ENCODE results near the gene IGSF8. TPM values are rescaled to one million over a fixed set of nuclear protein-coding genes. Genes with fewer than 3 reads are reported as not detected.
A peak's percentile ranks its signal among the peaks of the same experiment; 100 is the strongest.

The IGSF8 gene
- polyA plus RNA-seq, 4 donors: 11.0 to 34.5 (median 21.5) TPM

- Histone ChIP-seq H3K27me3 (ENCODE audit: control insufficient read depth in 3 of 3, insufficient read depth in 3 of 3, low read length in 3 of 3) (no peaks in the 10 kb centered on the region), H3K4me1 (ENCODE audit: control insufficient read depth in 3 of 3, insufficient read depth in 2 of 3, low read depth in 1 of 3, low read length in 2 of 3) (peaks cover 11 to 40% (median 26%) of the 10 kb centered on the region in 3 donors), H3K4me3 (ENCODE audit: low read depth in 1 of 3, low read length in 3 of 3) (no peak overlapping the region), H3K27ac (ENCODE audit: low read depth in 1 of 3, low read length in 2 of 3) (no peak overlapping the region), H3K9me3 (ENCODE audit: control insufficient read depth in 2 of 2, insufficient read depth in 1 of 2, low read depth in 1 of 2, low read length in 1 of 2) (no peaks in the 10 kb centered on the region), H3K36me3 (ENCODE audit: control insufficient read depth in 3 of 3, insufficient read depth in 2 of 3, low read depth in 1 of 3, low read length in 3 of 3) (peaks cover 4 to 77% (median 6%) of the 10 kb centered on the region in 3 donors)
- WGBS, 3 donors: 71 to 90% (median 76%) methylated on average over 29 to 32 of the region's 32 CpGs
- FAIRE-seq: no peak
- no peak for DNase-seq
These were observed 5.9 kb downstream of the IGSF8 start for GRCh38 chr1:160092366-160093068.

DNA sequence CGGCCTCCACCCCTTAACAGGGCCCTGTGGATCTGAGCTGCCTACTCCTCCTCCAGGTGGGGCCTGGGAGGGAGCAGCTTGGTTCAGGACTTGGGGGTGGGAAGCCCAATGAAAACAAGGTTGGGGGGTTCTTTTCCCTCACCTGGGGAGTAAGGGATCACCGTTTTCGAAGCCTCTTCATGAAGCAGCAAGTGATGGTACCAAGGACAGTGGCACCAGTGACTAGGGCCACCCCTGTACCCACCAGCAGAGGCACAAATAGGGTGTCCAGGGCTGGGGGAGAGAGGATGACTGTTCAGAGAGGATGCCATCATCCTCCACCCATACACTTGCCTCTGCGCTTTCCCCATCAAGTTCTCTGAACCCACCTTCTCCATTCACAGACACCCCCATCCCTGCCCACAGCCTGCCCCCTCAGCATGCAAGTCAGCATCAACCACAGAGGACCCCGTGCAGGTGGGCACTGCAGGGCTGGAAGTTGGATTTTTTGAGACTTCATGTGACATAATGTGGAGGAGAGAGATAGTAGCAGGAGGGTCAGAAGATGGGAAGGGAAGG, 6.7 kb downstream of the IGSF8 start:
- 93 to 99% (median 95%) methylated on average over 5 of the region's 5 CpGs for WGBS, 3 donors
- FAIRE-seq: no peak
- H3K9me3 ChIP-seq (ENCODE audit: control insufficient read depth in 2 of 2, insufficient read depth in 1 of 2, low read depth in 1 of 2, low read length in 1 of 2): no peaks in the 10 kb centered on the region
- no peak overlapping the region for H3K4me3 ChIP-seq (ENCODE audit: low read depth in 1 of 3, low read length in 3 of 3)
- no peak for DNase-seq
- H3K27me3 ChIP-seq (ENCODE audit: control insufficient read depth in 3 of 3, insufficient read depth in 3 of 3, low read length in 3 of 3): no peaks in the 10 kb centered on the region
- no peak overlapping the region for H3K27ac ChIP-seq (ENCODE audit: low read depth in 1 of 3, low read length in 2 of 3)
- H3K4me1 ChIP-seq (ENCODE audit: control insufficient read depth in 3 of 3, insufficient read depth in 2 of 3, low read depth in 1 of 3, low read length in 2 of 3): peaks cover 9 to 32% (median 22%) of the 10 kb centered on the region in 3 donors
- peaks cover 4 to 81% (median 6%) of the 10 kb centered on the region in 3 donors for H3K36me3 ChIP-seq (ENCODE audit: control insufficient read depth in 3 of 3, insufficient read depth in 2 of 3, low read depth in 1 of 3, low read length in 3 of 3)

DNA sequence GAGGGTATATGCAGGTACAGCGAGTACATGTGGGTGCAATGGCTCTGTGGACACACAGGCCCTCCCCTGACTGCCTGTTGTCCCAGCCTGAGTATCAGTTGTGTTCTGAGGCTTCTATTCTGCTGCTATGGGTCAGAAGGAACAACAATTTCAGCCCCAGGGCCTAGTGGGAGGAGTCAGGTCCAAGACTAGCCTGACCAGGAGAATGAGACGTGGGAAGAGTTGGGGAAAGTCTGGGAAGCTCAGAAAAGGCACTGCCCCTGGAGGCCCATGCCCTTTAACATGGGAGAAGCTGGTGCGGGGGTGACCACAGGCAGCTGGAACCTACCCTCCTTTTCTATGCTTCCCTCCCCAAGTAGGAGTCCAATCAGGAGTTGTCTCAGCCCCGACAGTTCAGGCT, 7.7 kb downstream of the IGSF8 start:
- FAIRE-seq (no peak), DNase-seq (no peak)
- WGBS, 3 donors: 93 to 98% (median 94%) methylated on average over 4 of the region's 4 CpGs
- no peaks in the 10 kb centered on the region for H3K9me3 ChIP-seq (ENCODE audit: control insufficient read depth in 2 of 2, insufficient read depth in 1 of 2, low read depth in 1 of 2, low read length in 1 of 2)
- no peaks in the 10 kb centered on the region for H3K27me3 ChIP-seq (ENCODE audit: control insufficient read depth in 3 of 3, insufficient read depth in 3 of 3, low read length in 3 of 3)
- H3K36me3 ChIP-seq (ENCODE audit: control insufficient read depth in 3 of 3, insufficient read depth in 2 of 3, low read depth in 1 of 3, low read length in 3 of 3): peaks cover 4 to 80% (median 6%) of the 10 kb centered on the region in 3 donors
- no peak overlapping the region for H3K4me3 ChIP-seq (ENCODE audit: low read depth in 1 of 3, low read length in 3 of 3)
- no peak overlapping the region for H3K27ac ChIP-seq (ENCODE audit: low read depth in 1 of 3, low read length in 2 of 3)
- peaks cover 7 to 22% (median 16%) of the 10 kb centered on the region in 3 donors for H3K4me1 ChIP-seq (ENCODE audit: control insufficient read depth in 3 of 3, insufficient read depth in 2 of 3, low read depth in 1 of 3, low read length in 2 of 3)

DNA sequence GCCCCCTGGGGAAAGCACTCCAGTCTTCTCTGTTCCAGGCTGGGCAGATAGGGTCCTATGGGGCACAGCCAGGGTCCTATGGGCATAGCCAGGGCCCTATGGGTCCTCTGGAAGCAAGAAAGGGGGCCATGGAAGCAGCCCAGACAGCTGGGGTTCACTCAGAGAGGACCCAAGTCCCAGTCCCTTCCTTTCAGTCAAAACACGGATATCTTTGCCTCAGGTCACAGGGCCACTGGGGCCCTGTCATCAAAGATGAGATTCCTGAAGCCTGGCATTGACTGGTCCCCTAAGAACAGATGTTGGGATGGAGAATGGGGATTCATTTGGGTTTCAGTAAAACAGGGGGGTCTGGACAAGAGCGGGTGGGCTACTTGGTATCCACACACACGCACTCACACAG, 8.5 kb downstream of the IGSF8 start:
- no peak for FAIRE-seq
- no peak for DNase-seq
- peaks cover 4 to 75% (median 6%) of the 10 kb centered on the region in 3 donors for H3K36me3 ChIP-seq (ENCODE audit: control insufficient read depth in 3 of 3, insufficient read depth in 2 of 3, low read depth in 1 of 3, low read length in 3 of 3)
- no peaks in the 10 kb centered on the region for H3K27me3 ChIP-seq (ENCODE audit: control insufficient read depth in 3 of 3, insufficient read depth in 3 of 3, low read length in 3 of 3)
- no peak overlapping the region for H3K4me3 ChIP-seq (ENCODE audit: low read depth in 1 of 3, low read length in 3 of 3)
- H3K27ac ChIP-seq (ENCODE audit: low read depth in 1 of 3, low read length in 2 of 3): no peak overlapping the region
- H3K9me3 ChIP-seq (ENCODE audit: control insufficient read depth in 2 of 2, insufficient read depth in 1 of 2, low read depth in 1 of 2, low read length in 1 of 2): no peaks in the 10 kb centered on the region
- peaks cover 7 to 14% (median 12%) of the 10 kb centered on the region in 3 donors for H3K4me1 ChIP-seq (ENCODE audit: control insufficient read depth in 3 of 3, insufficient read depth in 2 of 3, low read depth in 1 of 3, low read length in 2 of 3)
- WGBS, 3 donors: 92 to 97% (median 93%) methylated on average over 3 of the region's 3 CpGs

DNA sequence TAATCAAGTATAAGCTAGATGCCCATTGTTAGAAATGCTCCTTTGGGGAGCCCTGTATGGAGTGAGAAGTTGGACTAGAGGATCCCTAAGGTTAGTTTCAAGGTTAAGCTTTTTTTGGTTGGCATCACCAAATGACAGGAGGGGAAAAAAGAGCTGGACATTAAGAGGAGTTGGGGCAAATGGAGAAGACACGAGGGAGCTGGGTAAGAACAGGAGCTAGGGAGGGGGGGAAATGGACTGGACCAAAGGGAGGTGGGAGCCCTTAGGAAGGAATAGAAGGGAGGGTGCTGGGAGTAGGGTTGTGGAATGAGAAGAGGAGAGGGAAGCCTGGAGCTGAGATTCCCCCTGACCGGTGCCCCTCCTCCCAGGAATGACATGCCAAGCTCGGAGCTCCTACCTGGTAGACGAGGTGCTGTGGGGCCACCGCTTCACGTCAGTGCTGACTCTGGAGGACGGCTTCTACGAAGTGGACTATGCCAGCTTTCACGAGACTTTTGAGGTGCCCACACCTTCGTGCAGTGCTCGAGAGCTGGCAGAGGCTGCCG, 11.2 kb downstream of the IGSF8 start:
- Histone ChIP-seq H3K36me3 (ENCODE audit: control insufficient read depth in 3 of 3, insufficient read depth in 2 of 3, low read depth in 1 of 3, low read length in 3 of 3) (peaks cover under 1 to 52% (median 6%) of the 10 kb centered on the region in 3 donors), H3K27me3 (ENCODE audit: control insufficient read depth in 3 of 3, insufficient read depth in 3 of 3, low read length in 3 of 3) (peaks cover 0 to 21% (median 5%) of the 10 kb centered on the region in 3 donors), H3K27ac (ENCODE audit: low read depth in 1 of 3, low read length in 2 of 3) (no peak overlapping the region), H3K4me3 (ENCODE audit: low read depth in 1 of 3, low read length in 3 of 3) (no peak overlapping the region), H3K9me3 (ENCODE audit: control insufficient read depth in 2 of 2, insufficient read depth in 1 of 2, low read depth in 1 of 2, low read length in 1 of 2) (no peaks in the 10 kb centered on the region), H3K4me1 (ENCODE audit: control insufficient read depth in 3 of 3, insufficient read depth in 2 of 3, low read depth in 1 of 3, low read length in 2 of 3) (no peaks in the 10 kb centered on the region)
- no peak for FAIRE-seq
- 91 to 94% (median 91%) methylated on average over 12 of the region's 12 CpGs for WGBS, 3 donors
- no peak for DNase-seq

GRCh38 chr1:160086456-160086892, 11.9 kb downstream of the IGSF8 start:
- H3K27ac ChIP-seq (ENCODE audit: low read depth in 1 of 3, low read length in 2 of 3): no peak overlapping the region
- DNase-seq (no peak), FAIRE-seq (no peak)
- no peaks in the 10 kb centered on the region for H3K9me3 ChIP-seq (ENCODE audit: control insufficient read depth in 2 of 2, insufficient read depth in 1 of 2, low read depth in 1 of 2, low read length in 1 of 2)
- peaks cover 0 to 45% (median 6%) of the 10 kb centered on the region in 3 donors for H3K36me3 ChIP-seq (ENCODE audit: control insufficient read depth in 3 of 3, insufficient read depth in 2 of 3, low read depth in 1 of 3, low read length in 3 of 3)
- H3K4me1 ChIP-seq (ENCODE audit: control insufficient read depth in 3 of 3, insufficient read depth in 2 of 3, low read depth in 1 of 3, low read length in 2 of 3): no peaks in the 10 kb centered on the region
- H3K4me3 ChIP-seq (ENCODE audit: low read depth in 1 of 3, low read length in 3 of 3): no peak overlapping the region
- peaks cover under 1 to 28% (median 5%) of the 10 kb centered on the region in 3 donors for H3K27me3 ChIP-seq (ENCODE audit: control insufficient read depth in 3 of 3, insufficient read depth in 3 of 3, low read length in 3 of 3)
- WGBS, 3 donors: 78 to 92% (median 90%) methylated on average over 5 of the region's 5 CpGs

DNA sequence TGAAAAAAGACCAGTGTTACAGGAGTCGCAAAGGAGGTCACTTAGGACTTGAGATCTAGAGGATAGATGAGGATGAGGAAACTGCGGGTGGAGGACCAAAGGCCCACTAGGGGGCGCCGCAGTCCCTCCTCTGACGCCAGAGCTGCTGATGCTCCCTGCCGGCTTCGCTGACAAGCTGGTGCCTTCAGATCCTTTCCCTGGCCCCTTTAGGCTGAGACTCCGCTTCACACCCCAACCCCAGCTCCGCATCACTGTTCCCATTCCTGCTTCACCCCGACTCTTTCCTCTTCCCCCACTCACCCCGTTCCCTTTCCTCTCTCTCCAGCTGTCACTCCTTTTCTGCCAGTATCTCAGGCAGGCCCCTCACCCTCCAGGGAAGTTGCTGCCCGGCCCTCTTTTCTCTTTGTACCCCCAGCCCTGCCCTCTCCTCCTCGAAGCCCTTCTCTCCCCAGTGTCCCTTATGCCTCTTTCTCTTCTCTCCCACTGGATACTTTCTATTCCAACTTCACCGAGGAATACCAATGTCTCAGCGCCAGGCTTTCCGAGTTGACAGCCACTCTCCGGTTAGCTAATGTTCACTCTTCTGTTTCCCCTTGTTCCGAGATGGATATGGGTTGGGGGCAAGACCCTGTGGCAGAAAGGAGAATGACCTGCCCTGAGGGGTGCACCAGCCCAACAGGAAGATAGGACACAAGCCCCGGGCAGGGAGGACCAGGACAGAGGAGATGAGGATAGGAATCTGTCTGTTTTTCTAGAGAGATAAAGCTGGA, 12.5 kb downstream of the IGSF8 start:
- no peaks in the 10 kb centered on the region for H3K9me3 ChIP-seq (ENCODE audit: control insufficient read depth in 2 of 2, insufficient read depth in 1 of 2, low read depth in 1 of 2, low read length in 1 of 2)
- H3K4me1 ChIP-seq (ENCODE audit: control insufficient read depth in 3 of 3, insufficient read depth in 2 of 3, low read depth in 1 of 3, low read length in 2 of 3): no peaks in the 10 kb centered on the region
- H3K4me3 ChIP-seq (ENCODE audit: low read depth in 1 of 3, low read length in 3 of 3): no peak overlapping the region
- H3K27me3 ChIP-seq (ENCODE audit: control insufficient read depth in 3 of 3, insufficient read depth in 3 of 3, low read length in 3 of 3): peaks cover 2 to 34% (median 7%) of the 10 kb centered on the region in 3 donors
- peaks cover 0 to 39% (median 5%) of the 10 kb centered on the region in 3 donors for H3K36me3 ChIP-seq (ENCODE audit: control insufficient read depth in 3 of 3, insufficient read depth in 2 of 3, low read depth in 1 of 3, low read length in 3 of 3)
- FAIRE-seq (no peak), DNase-seq (peak; percentile 78 to 85)
- H3K27ac ChIP-seq (ENCODE audit: low read depth in 1 of 3, low read length in 2 of 3): no peak overlapping the region
- 49 to 54% (median 50%) methylated on average over 16 to 19 of the region's 19 CpGs for WGBS, 3 donors

DNA sequence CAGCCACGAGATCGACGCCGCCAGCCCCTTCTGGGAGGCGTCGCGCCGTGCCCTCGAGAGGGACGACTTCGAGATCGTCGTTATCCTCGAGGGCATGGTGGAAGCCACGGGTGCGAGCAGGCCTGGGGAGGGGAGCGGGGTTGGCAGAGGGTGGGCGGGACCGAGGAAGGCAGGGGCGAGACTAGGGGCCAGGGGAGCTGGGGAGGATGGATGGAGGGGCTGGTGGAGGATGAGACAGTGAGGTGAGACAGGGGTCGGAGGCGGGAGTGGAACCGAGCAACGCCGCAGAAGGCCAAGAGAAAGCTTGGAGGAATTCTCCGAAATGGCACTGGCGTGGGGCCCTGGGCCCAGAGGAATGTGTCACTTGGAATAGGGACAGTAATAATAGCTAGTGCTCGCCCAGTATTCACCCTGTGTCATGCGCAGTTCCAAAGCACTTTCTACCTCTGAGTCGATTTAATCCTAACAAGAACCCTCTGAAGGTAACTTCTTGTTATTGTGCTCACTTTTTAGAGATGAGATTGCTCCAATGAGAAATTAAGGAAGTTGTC, 13.6 kb downstream of the IGSF8 start:
- no peak overlapping the region for H3K27ac ChIP-seq (ENCODE audit: low read depth in 1 of 3, low read length in 2 of 3)
- FAIRE-seq: no peak
- H3K36me3 ChIP-seq (ENCODE audit: control insufficient read depth in 3 of 3, insufficient read depth in 2 of 3, low read depth in 1 of 3, low read length in 3 of 3): peaks cover 0 to 28% (median 3%) of the 10 kb centered on the region in 3 donors
- H3K4me3 ChIP-seq (ENCODE audit: low read depth in 1 of 3, low read length in 3 of 3): no peak overlapping the region
- no peaks in the 10 kb centered on the region for H3K4me1 ChIP-seq (ENCODE audit: control insufficient read depth in 3 of 3, insufficient read depth in 2 of 3, low read depth in 1 of 3, low read length in 2 of 3)
- WGBS, 3 donors: 86 to 88% (median 88%) methylated on average over 30 of the region's 30 CpGs
- H3K27me3 ChIP-seq (ENCODE audit: control insufficient read depth in 3 of 3, insufficient read depth in 3 of 3, low read length in 3 of 3): peaks cover 2 to 44% (median 9%) of the 10 kb centered on the region in 3 donors
- DNase-seq: no peak
- H3K9me3 ChIP-seq (ENCODE audit: control insufficient read depth in 2 of 2, insufficient read depth in 1 of 2, low read depth in 1 of 2, low read length in 1 of 2): no peaks in the 10 kb centered on the region

Measured in small intestine (tissue), 7 donors.